Measurements from ENCODE around the gene FRMD8. TPM values are rescaled to one million over a fixed set of nuclear protein-coding genes. Genes with fewer than 3 reads are reported as not detected.

Gene FRMD8
- total RNA-seq, 1 experiment from 2014 or later = 22.7 TPM

DNA sequence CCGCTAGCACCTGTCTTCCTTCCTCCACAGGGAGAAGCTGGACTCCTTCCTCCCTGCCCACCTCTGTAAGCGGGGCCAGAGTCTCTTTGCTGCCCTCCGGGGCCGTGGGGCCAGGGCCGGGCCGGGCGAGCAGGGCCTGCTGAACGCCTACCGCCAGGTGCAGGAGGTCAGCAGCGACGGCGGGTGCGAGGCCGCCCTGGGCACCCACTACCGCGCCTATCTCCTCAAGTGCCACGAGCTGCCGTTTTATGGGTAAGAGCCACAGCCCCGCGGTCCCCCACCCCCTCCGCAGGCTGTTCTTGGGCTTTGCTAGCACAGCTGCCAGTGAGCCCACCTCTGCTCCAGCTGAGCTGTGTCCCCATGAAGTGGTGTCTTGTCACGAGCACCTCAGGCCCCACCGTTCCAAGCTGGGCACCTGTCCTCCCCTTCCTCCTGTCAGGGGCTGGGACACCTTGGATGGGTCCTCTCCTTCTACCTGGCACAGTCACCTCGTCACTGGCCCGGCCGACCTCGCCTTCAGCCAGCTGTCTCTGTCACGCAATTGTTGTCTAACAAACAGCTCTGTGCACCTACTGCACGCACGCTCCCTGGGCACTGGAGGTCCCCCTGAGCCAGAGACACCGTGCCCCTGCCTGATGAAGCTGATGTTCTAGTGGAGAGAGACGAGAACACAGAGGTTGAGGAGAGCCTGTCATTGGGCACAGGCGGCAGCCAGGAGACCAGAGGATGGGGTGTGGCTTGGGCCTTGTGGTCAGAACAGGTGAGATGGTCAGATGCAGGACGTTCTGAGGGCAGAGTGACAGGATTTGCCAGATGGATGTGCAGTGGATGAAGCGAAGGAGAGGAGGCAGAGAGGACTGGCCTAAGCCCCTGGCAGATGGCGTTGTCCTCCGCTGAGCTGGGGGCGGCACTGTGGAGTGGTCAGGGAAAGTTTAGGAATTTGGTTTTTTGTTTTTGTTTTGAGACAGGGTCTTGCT lies 10.6 kb downstream of the FRMD8 start:
- no peak overlapping the region for H2BK20ac ChIP-seq (ENCODE audit: low read depth, low read length, poor library complexity, severe bottlenecking)
- H4K5ac ChIP-seq (ENCODE audit: insufficient read length, low read depth, low read length) = no peak overlapping the region
- H3K9me3 Mint-ChIP-seq = no peaks in the 10 kb centered on the region
- H3K23ac ChIP-seq (ENCODE audit: insufficient read length, low read depth, low read length) = no peak overlapping the region
- H3K4me1 Mint-ChIP-seq = peaks cover 0 to 16% of the 10 kb centered on the region in 2 experiments; a peak in 3 of 4 replicates
- no peak overlapping the region for H2BK15ac ChIP-seq (ENCODE audit: low read depth, low read length)
- no peak overlapping the region for H3K4me3 Mint-ChIP-seq
- no peak for DNase-seq
- H4K8ac ChIP-seq (replicated peaks; ENCODE audit: insufficient read length, low read depth, low read length) = no peak overlapping the region
- H3K27me3 ChIP-seq (ENCODE audit: insufficient read depth, low read length) = no peaks in the 10 kb centered on the region
- no peak overlapping the region for H3T11ph ChIP-seq (ENCODE audit: low read length)
- no peak overlapping the region for H2BK12ac ChIP-seq (ENCODE audit: insufficient read length, low read depth, low read length)
- H3K9ac ChIP-seq (ENCODE audit: extremely low read depth, insufficient read length, low read length) = no peak overlapping the region
- H3K4ac ChIP-seq (ENCODE audit: low read depth, low read length) = no peak overlapping the region
- no peaks in the 10 kb centered on the region for H3K79me1 ChIP-seq (ENCODE audit: insufficient read depth, low read depth, low read length, poor library complexity, severe bottlenecking)
- no peaks in the 10 kb centered on the region for H3K9me3 ChIP-seq (ENCODE audit: control insufficient read depth, low read depth, low read length)
- no peaks in the 10 kb centered on the region for H3K79me2 ChIP-seq (ENCODE audit: insufficient read depth, low read length)
- H3K23me2 ChIP-seq (ENCODE audit: insufficient read length, low read depth, low read length, poor library complexity, severe bottlenecking) = no peaks in the 10 kb centered on the region
- H3K36me3 Mint-ChIP-seq (ENCODE audit: insufficient read depth in 1 of 3, low read depth in 3 of 3) = peaks cover 3 to 33% (median 22%) of the 10 kb centered on the region in 3 experiments; a peak in 6 of 7 replicates
- TF ChIP-seq, protein P1, sequence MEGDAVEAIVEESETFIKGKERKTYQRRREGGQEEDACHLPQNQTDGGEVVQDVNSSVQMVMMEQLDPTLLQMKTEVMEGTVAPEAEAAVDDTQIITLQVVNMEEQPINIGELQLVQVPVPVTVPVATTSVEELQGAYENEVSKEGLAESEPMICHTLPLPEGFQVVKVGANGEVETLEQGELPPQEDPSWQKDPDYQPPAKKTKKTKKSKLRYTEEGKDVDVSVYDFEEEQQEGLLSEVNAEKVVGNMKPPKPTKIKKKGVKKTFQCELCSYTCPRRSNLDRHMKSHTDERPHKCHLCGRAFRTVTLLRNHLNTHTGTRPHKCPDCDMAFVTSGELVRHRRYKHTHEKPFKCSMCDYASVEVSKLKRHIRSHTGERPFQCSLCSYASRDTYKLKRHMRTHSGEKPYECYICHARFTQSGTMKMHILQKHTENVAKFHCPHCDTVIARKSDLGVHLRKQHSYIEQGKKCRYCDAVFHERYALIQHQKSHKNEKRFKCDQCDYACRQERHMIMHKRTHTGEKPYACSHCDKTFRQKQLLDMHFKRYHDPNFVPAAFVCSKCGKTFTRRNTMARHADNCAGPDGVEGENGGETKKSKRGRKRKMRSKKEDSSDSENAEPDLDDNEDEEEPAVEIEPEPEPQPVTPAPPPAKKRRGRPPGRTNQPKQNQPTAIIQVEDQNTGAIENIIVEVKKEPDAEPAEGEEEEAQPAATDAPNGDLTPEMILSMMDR (conservative IDR thresholded peaks at IDR 0.05) = no peak
- H4K91ac ChIP-seq (ENCODE audit: insufficient read length, low read depth, low read length) = no peak overlapping the region
- H3K27ac Mint-ChIP-seq = peak overlapping the region in 2 of 3 experiments; percentile 7 to 69; a peak in 2 of 7 replicates
- no peaks in the 10 kb centered on the region for H3K27me3 Mint-ChIP-seq (ENCODE audit: low read depth)
- no peak overlapping the region for H2AFZ ChIP-seq (ENCODE audit: low read length)
- no peak overlapping the region for H3K14ac ChIP-seq (ENCODE audit: insufficient read depth, low read length)
- no peak overlapping the region for H2AK5ac ChIP-seq (ENCODE audit: insufficient read length, low read length)
- H3K27ac ChIP-seq (ENCODE audit: insufficient read length, low read depth, low read length) = no peak overlapping the region
- no peak overlapping the region for H3K4me2 ChIP-seq (ENCODE audit: insufficient read depth, insufficient read length, low read length)
- H3K4me1 ChIP-seq (ENCODE audit: insufficient read depth, low read length) = no peaks in the 10 kb centered on the region
- no peak overlapping the region for H2BK5ac ChIP-seq (ENCODE audit: insufficient read length, low read length)
- WGBS (ENCODE audit: extremely low coverage, insufficient read length, low lambda C conversion rate) = no CpG with 5 or more reads among the region's 38 CpGs
- peaks cover 2% of the 10 kb centered on the region for H4K20me1 ChIP-seq (ENCODE audit: control insufficient read depth, insufficient read depth, insufficient read length)
- no peak overlapping the region for H3K56ac ChIP-seq (ENCODE audit: insufficient read length, low read depth, low read length)
- no peak overlapping the region for H3K18ac ChIP-seq (ENCODE audit: insufficient read length, low read depth, low read length)
- H2BK120ac ChIP-seq (ENCODE audit: low read depth, low read length, poor library complexity, severe bottlenecking) = no peak overlapping the region

Measured in H9 (cell line).